IMR-90 (cell line): ENCODE measurements around the gene APLN. TPM values are rescaled to one million over a fixed set of nuclear protein-coding genes. Genes with fewer than 3 reads are reported as not detected.

Experiments
- ATAC-seq: fragments of 200-7000 bp; cut with Tn5 transposase; 2 replicates; pipeline ENCODE4 v1.9.1; 2020; ENCODE audit warnings: low read depth, mild to moderate bottlenecking, moderate library complexity
- BruUV-seq: library from RNA; stranded (reverse); fragments of 400-500 nt; replicated peaks from 2 replicates; lab custom pipeline; 2021; lab: Mats Ljungman, UMichigan
- CTCF ChIA-PET: fragments of 300-600 bp; formaldehyde crosslinking; extraction: SDS; loops from one replicate; lab custom pipeline; 2021; ENCODE audit warnings: antibody characterized with exemption; lab: Yijun Ruan, JAX
- POLR2A ChIA-PET: fragments of 300-600 bp; sonication (Branson Sonifier 250); formaldehyde crosslinking; loops from one replicate; lab custom pipeline; 2022; ENCODE audit warnings: antibody characterized with exemption; ENCODE audit not compliant: unreplicated experiment; lab: Charles Lee
- DNase-seq: peaks from one replicate; pipeline ENCODE4 v3.0.0; 2013
- H2AFZ ChIP-seq: replicated peaks from 2 replicates; pipeline ENCODE3; 2013; ENCODE audit warnings: low read length, mild to moderate bottlenecking; ENCODE audit not compliant: poor library complexity
- H2AK5ac ChIP-seq: 2 replicates; pipeline ENCODE4 v1.6.1; 2013; ENCODE audit warnings: low read depth, low read length, inconsistent platforms
- H2AK9ac ChIP-seq: replicated peaks from 2 replicates; pipeline ENCODE3; 2013; ENCODE audit warnings: mild to moderate bottlenecking, low read depth, low read length, moderate library complexity; ENCODE audit not compliant: poor library complexity
- H2BK120ac ChIP-seq: 2 replicates; pipeline ENCODE4 v1.6.1; 2013; ENCODE audit warnings: low read depth, low read length, inconsistent platforms
- H2BK15ac ChIP-seq: 3 replicates; pipeline ENCODE4 v1.6.1; 2013; ENCODE audit warnings: low read depth, low read length, inconsistent platforms
- H2BK20ac ChIP-seq: 2 replicates; pipeline ENCODE4 v1.6.1; 2013; ENCODE audit warnings: low read depth, mild to moderate bottlenecking, inconsistent platforms, low read length, moderate library complexity
- H2BK5ac ChIP-seq: 2 replicates; pipeline ENCODE4 v1.6.1; 2013; ENCODE audit warnings: mild to moderate bottlenecking, low read depth, low read length, inconsistent platforms; ENCODE audit not compliant: poor library complexity, severe bottlenecking
- H3K14ac ChIP-seq: replicated peaks from 2 replicates; pipeline ENCODE4 v1.6.1; 2013; ENCODE audit warnings: low read depth, low read length, inconsistent platforms
- H3K18ac ChIP-seq: 2 replicates; pipeline ENCODE4 v1.6.1; 2013; ENCODE audit warnings: low read depth, low read length, control low read depth
- H3K23ac ChIP-seq: 2 replicates; pipeline ENCODE4 v1.6.1; 2013; ENCODE audit warnings: low read depth, low read length, inconsistent platforms
- H3K27ac ChIP-seq: 2 replicates; pipeline ENCODE4 v1.5.1; 2013; ENCODE audit warnings: mild to moderate bottlenecking, control low read depth, low read length; ENCODE audit not compliant: insufficient read depth
- H3K27me3 ChIP-seq: 2 replicates; pipeline ENCODE4 v1.6.1; 2013; ENCODE audit warnings: low read length; ENCODE audit not compliant: control insufficient read depth, insufficient read depth
- H3K36me3 ChIP-seq: 2 replicates; pipeline ENCODE4 v1.6.1; 2013; ENCODE audit warnings: low read length, mixed read lengths; ENCODE audit not compliant: control insufficient read depth, insufficient read depth
- H3K4ac ChIP-seq: 2 replicates; pipeline ENCODE4 v1.6.1; 2013; ENCODE audit warnings: low read depth, low read length, inconsistent platforms
- H3K4me1 ChIP-seq: 2 replicates; pipeline ENCODE4 v1.6.1; 2013; ENCODE audit warnings: low read length, mixed read lengths; ENCODE audit not compliant: control insufficient read depth, insufficient read depth
- H3K4me2 ChIP-seq: 2 replicates; pipeline ENCODE4 v1.6.1; 2013; ENCODE audit warnings: low read depth, mild to moderate bottlenecking, control low read depth, low read length, moderate library complexity
- H3K4me3 ChIP-seq: 2 replicates; pipeline ENCODE4 v1.5.1; 2013; ENCODE audit warnings: low read depth, mild to moderate bottlenecking, control low read depth, low read length, moderate library complexity; ENCODE audit not compliant: insufficient read depth
- H3K56ac ChIP-seq: 2 replicates; pipeline ENCODE4 v1.6.1; 2013; ENCODE audit warnings: low read length, inconsistent platforms; ENCODE audit not compliant: insufficient read depth; ENCODE audit errors: extremely low read depth
- H3K79me1 ChIP-seq, 2 experiments: 2 replicates each; pipeline ENCODE4 v1.6.1; 2013; ENCODE audit warnings: low read length in 2 of 2, inconsistent platforms in 1 of 2, low read depth in 1 of 2
- H3K9ac ChIP-seq: 2 replicates; pipeline ENCODE4 v1.6.1; 2013; ENCODE audit warnings: low read depth, low read length, control low read depth
- H3K9me1 ChIP-seq: 2 replicates; pipeline ENCODE4 v1.6.1; 2013; ENCODE audit warnings: low read length, inconsistent platforms; ENCODE audit not compliant: insufficient read depth
- H3K9me3 ChIP-seq: 2 replicates; pipeline ENCODE4 v1.6.1; 2013; ENCODE audit warnings: low read length; ENCODE audit not compliant: control insufficient read depth, insufficient read depth
- H4K20me1 ChIP-seq: 2 replicates; pipeline ENCODE4 v1.6.1; 2013; ENCODE audit warnings: low read length, inconsistent platforms; ENCODE audit not compliant: insufficient read depth
- H4K5ac ChIP-seq: 2 replicates; pipeline ENCODE4 v1.6.1; 2013; ENCODE audit warnings: mild to moderate bottlenecking, low read depth, low read length, control low read depth
- H4K8ac ChIP-seq, 2 experiments: 2 replicates each; pipeline ENCODE4 v1.6.1; 2013; ENCODE audit warnings: low read depth in 2 of 2, low read length in 2 of 2, control low read depth in 1 of 2, inconsistent platforms in 1 of 2
- H4K91ac ChIP-seq: 2 replicates; pipeline ENCODE4 v1.6.1; 2013; ENCODE audit warnings: low read depth, low read length, inconsistent platforms; ENCODE audit not compliant: insufficient read depth
- BHLHE40 ChIP-seq: fragments of 150-350 bp; IDR thresholded peaks from 2 replicates; pipeline ENCODE4 v1.6.1; 2016; ENCODE audit warnings: mild to moderate bottlenecking, low read depth, low read length
- CEBPB ChIP-seq: IDR thresholded peaks from 2 replicates; pipeline ENCODE4 v1.6.1; 2012; ENCODE audit warnings: low read depth, low read length, improper control_type of control experiment
- FOS ChIP-seq: fragments of 150-350 bp; IDR thresholded peaks from 2 replicates; pipeline ENCODE4 v1.6.1; 2016; ENCODE audit warnings: low read depth, low read length
- MAFK ChIP-seq: IDR thresholded peaks from 2 replicates; pipeline ENCODE4 v1.6.1; 2012; ENCODE audit warnings: low read depth, low read length, improper control_type of control experiment
- MAZ ChIP-seq: IDR thresholded peaks from 2 replicates; pipeline ENCODE4 v1.6.1; 2012; ENCODE audit warnings: low read depth, mild to moderate bottlenecking, low read length, improper control_type of control experiment, moderate library complexity, borderline replicate concordance
- MXI1 ChIP-seq: IDR thresholded peaks from 2 replicates; pipeline ENCODE4 v1.6.1; 2012; ENCODE audit warnings: low read depth, mild to moderate bottlenecking, low read length, moderate library complexity, borderline replicate concordance
- NFE2L2 ChIP-seq: fragments of 150-350 bp; IDR thresholded peaks from 2 replicates; pipeline ENCODE4 v1.6.1; 2016; ENCODE audit warnings: low read depth, mild to moderate bottlenecking, low read length
- RAD21 ChIP-seq: IDR thresholded peaks from 2 replicates; pipeline ENCODE4 v1.6.1; 2012; ENCODE audit warnings: low read length, improper control_type of control experiment
- RCOR1 ChIP-seq: IDR thresholded peaks from 2 replicates; pipeline ENCODE4 v1.6.1; 2012; ENCODE audit warnings: mild to moderate bottlenecking, low read length, improper control_type of control experiment; ENCODE audit not compliant: insufficient replicate concordance
- RFX5 ChIP-seq: IDR thresholded peaks from 2 replicates; pipeline ENCODE4 v1.8.0; 2012; ENCODE audit warnings: low read depth, mild to moderate bottlenecking, low read length, moderate library complexity
- SMC3 ChIP-seq: fragments of 150-350 bp; IDR thresholded peaks from 2 replicates; pipeline ENCODE4 v1.6.1; 2016; ENCODE audit warnings: low read depth, mild to moderate bottlenecking, antibody characterized with exemption, low read length, moderate library complexity
- WGBS, 2 experiments: methylation state at CpG; one replicate each; pipeline versions ENCODE4 v1.1.5 to v1.1.7; 2013; ENCODE audit warnings: missing lambda C conversion rate in 2 of 2; ENCODE audit not compliant: insufficient read length in 1 of 2; ENCODE audit errors: extremely low coverage in 2 of 2; 5-methylcytosine and 5-hydroxymethylcytosine counted together
- dilution Hi-C: fragments of 300-500 bp; cut with HindIII; formaldehyde crosslinking; loops from one replicate; pipeline ENCODE4 v1.14.3; 2018; ENCODE audit warnings: low sequenced_read_pairs; ENCODE audit not compliant: unreplicated experiment
- in situ Hi-C: fragments of 300-500 bp; cut with MboI; formaldehyde crosslinking; loops from 3 replicates; pipeline ENCODE4 v1.14.3; 2019; ENCODE audit warnings: low sequenced_read_pairs, inconsistent platforms, mixed read lengths
- intact Hi-C: fragments of 100-400 bp; cut with micrococcal nuclease; formaldehyde crosslinking; loops from 2 replicates; pipeline ENCODE4 v1.10.0; 2022
- polyA plus RNA-seq, 3 experiments: library from polyadenylated mRNA; depleted of rRNA; stranded (reverse); fragments of >200 nt; gene quantifications; 2 replicates each; pipeline ENCODE4 v1.2.3, GENCODE V29; 2012; ENCODE audit warnings: low replicate concordance in 1 of 3
- total RNA-seq: library from RNA; depleted of rRNA; stranded (reverse); fragments of >200 nt; gene quantifications from 2 replicates; pipeline ENCODE4 v1.2.3, GENCODE V29; 2012
- TF ChIP-seq, protein P1 (sequence below): fragments of 150-350 bp; IDR thresholded peaks from 2 replicates; pipeline ENCODE4 v1.6.1; 2016; ENCODE audit warnings: low read depth, mild to moderate bottlenecking, low read length, moderate library complexity, borderline replicate concordance
- TF ChIP-seq, protein P2 (sequence below): conservative IDR thresholded peaks from 2 replicates; pipeline ENCODE4 v1.5.1; 2012; ENCODE audit warnings: mild to moderate bottlenecking, low read depth, low read length, improper control_type of control experiment
- TF ChIP-seq, protein P3 (sequence below): fragments of 150-350 bp; IDR thresholded peaks from 2 replicates; pipeline ENCODE4 v1.6.1; 2017; ENCODE audit warnings: mild to moderate bottlenecking, antibody characterized with exemption, low read length, low read depth

Gene APLN
- total and polyA plus RNA-seq, 2 of the 4 experiments (the other 2 are of a cell fraction) = 0.18 to 0.72 TPM

DNA sequence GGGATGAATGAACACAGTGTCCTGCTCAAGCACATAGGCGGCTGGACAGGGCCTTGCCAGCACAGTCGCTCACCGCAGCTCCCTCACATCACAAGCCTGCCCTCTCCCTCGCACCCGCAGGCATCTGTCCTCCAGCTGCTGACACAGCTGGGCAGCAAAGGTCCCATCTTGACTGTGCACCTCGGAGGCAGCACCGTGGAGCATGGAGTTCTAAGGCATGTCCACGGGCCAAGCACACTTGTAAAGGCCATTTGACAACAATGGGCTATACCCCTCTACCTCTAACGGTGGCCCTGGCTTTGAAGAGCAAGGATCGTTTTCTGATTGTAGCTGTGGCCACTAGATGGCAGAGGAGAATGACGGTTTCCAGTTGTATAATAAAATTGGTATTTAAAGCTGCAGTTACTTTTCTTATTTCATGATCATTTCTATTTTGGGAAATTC, 53.8 kb downstream of the APLN start:
- POLR2A ChIA-PET = interaction anchor here (0.6 kb wide), 1 partner anchor 362 kb away, joined by 7 read pairs; no protein-coding TSS in a partner anchor
- no peak overlapping the region for H2BK20ac ChIP-seq
- no peaks in the 10 kb centered on the region for H3K9me1 ChIP-seq
- H3K23ac ChIP-seq = no peak overlapping the region
- peaks cover 5% of the 10 kb centered on the region; the same call in 1 of the 2 replicates for H3K27me3 ChIP-seq
- ATAC-seq = peak; percentile 55; the same call in 1 of the 2 replicates
- H2BK120ac ChIP-seq = no peak overlapping the region
- CTCF ChIA-PET = interaction anchor here (0.6 to 1.3 kb wide), 4 partner anchors 9 to 575 kb away, joined by 3 to 9 read pairs (median 3); no protein-coding TSS in a partner anchor
- H3K4me2 ChIP-seq = no peak overlapping the region
- no peaks in the 10 kb centered on the region for H4K20me1 ChIP-seq
- H3K27ac ChIP-seq = no peak overlapping the region
- H2BK5ac ChIP-seq = no peak overlapping the region
- H3K4me3 ChIP-seq = no peak overlapping the region
- peaks cover 2% of the 10 kb centered on the region; the same call in 1 of the 2 replicates for H3K4me1 ChIP-seq
- H3K9ac ChIP-seq = no peak overlapping the region
- H3K14ac ChIP-seq = no peak overlapping the region
- H4K5ac ChIP-seq = no peak overlapping the region
- peak overlapping the region; percentile 44 for H2AK9ac ChIP-seq
- dilution Hi-C loops (no loop called here), intact Hi-C loops (no loop called here), in situ Hi-C loops (loop anchor here (10.0 to 25.0 kb wide), 3 partner anchors 464 to 1311 kb away; partner anchors contain the start of gene ENOX2)
- H3K36me3 ChIP-seq = peaks cover 2% of the 10 kb centered on the region; the same call in 1 of the 2 replicates
- H3K4ac ChIP-seq = no peak overlapping the region
- no CpG with 5 or more reads among the region's 11 CpGs for WGBS, 2 experiments
- H2AFZ ChIP-seq = peak overlapping the region; percentile 70
- H3K79me1 ChIP-seq = no peaks in the 10 kb centered on the region
- H2BK15ac ChIP-seq = no peak overlapping the region
- DNase-seq = peak; percentile 27
- no peak overlapping the region for H4K8ac ChIP-seq
- BruUV-seq = no TSS peak
- no peaks in the 10 kb centered on the region for H3K9me3 ChIP-seq
- H2AK5ac ChIP-seq = no peak overlapping the region
- no peak overlapping the region for H4K91ac ChIP-seq
- H3K56ac ChIP-seq = no peak overlapping the region
- no peak overlapping the region for H3K18ac ChIP-seq
- TF ChIP-seq MAFK = no peak
- TF ChIP-seq, protein P1, sequence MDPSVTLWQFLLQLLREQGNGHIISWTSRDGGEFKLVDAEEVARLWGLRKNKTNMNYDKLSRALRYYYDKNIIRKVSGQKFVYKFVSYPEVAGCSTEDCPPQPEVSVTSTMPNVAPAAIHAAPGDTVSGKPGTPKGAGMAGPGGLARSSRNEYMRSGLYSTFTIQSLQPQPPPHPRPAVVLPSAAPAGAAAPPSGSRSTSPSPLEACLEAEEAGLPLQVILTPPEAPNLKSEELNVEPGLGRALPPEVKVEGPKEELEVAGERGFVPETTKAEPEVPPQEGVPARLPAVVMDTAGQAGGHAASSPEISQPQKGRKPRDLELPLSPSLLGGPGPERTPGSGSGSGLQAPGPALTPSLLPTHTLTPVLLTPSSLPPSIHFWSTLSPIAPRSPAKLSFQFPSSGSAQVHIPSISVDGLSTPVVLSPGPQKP = no peak
- TF ChIP-seq FOS = no peak
- peak; percentile 43 for TF ChIP-seq RAD21
- no peak for TF ChIP-seq MXI1
- TF ChIP-seq CEBPB = no peak
- TF ChIP-seq, protein P2, sequence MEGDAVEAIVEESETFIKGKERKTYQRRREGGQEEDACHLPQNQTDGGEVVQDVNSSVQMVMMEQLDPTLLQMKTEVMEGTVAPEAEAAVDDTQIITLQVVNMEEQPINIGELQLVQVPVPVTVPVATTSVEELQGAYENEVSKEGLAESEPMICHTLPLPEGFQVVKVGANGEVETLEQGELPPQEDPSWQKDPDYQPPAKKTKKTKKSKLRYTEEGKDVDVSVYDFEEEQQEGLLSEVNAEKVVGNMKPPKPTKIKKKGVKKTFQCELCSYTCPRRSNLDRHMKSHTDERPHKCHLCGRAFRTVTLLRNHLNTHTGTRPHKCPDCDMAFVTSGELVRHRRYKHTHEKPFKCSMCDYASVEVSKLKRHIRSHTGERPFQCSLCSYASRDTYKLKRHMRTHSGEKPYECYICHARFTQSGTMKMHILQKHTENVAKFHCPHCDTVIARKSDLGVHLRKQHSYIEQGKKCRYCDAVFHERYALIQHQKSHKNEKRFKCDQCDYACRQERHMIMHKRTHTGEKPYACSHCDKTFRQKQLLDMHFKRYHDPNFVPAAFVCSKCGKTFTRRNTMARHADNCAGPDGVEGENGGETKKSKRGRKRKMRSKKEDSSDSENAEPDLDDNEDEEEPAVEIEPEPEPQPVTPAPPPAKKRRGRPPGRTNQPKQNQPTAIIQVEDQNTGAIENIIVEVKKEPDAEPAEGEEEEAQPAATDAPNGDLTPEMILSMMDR = peak; percentile 58
- TF ChIP-seq, protein P3, sequence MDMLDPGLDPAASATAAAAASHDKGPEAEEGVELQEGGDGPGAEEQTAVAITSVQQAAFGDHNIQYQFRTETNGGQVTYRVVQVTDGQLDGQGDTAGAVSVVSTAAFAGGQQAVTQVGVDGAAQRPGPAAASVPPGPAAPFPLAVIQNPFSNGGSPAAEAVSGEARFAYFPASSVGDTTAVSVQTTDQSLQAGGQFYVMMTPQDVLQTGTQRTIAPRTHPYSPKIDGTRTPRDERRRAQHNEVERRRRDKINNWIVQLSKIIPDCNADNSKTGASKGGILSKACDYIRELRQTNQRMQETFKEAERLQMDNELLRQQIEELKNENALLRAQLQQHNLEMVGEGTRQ = no peak
- peak; percentile 35; the same call in 1 of the 2 replicates for TF ChIP-seq RFX5
- no peak for TF ChIP-seq RCOR1
- no peak for TF ChIP-seq MAZ
- TF ChIP-seq SMC3 = peak; percentile 32
- no peak for TF ChIP-seq NFE2L2
- TF ChIP-seq BHLHE40 = no peak
